ENCODE measurements around the gene TTLL4. TPM values are rescaled to one million over a fixed set of nuclear protein-coding genes. Genes with fewer than 3 reads are reported as not detected.
A peak's percentile ranks its signal among the peaks of the same experiment; 100 is the strongest.

The TTLL4 gene
- total RNA-seq, 1 donor from 2014 or later, result 39.8 TPM

GRCh38 chr2:218781691-218782527 is 71.3 kb downstream of the TTLL4 start, which contains the start of gene CYP27A1:
TSS of gene CYP27A1 (plus strand) at chr2:218782147. CDS start at chr2:218782183, 36 bp downstream.
- H3K27me3 ChIP-seq, result peaks cover 65% of the 10 kb centered on the region

GRCh38 chr2:218782528-218782844 is 71.9 kb downstream of the TTLL4 start:
- Mint-ChIP-seq H3K4me3 (peak overlapping the region; percentile 82), H3K27me3 (ENCODE audit: insufficient read depth, low read depth) (peaks cover 16% of the 10 kb centered on the region), H3K27ac (no peak overlapping the region), H3K36me3 (peaks cover 7% of the 10 kb centered on the region), H3K9me3 (no peaks in the 10 kb centered on the region), H3K4me1 (peaks cover 8% of the 10 kb centered on the region)
- H3F3A ChIP-seq (ENCODE audit: low read depth), result peaks cover 16% of the 10 kb centered on the region
- no peak overlapping the region for H3K9ac ChIP-seq
- TF ChIP-seq EZH2 (IDR thresholded peaks at IDR 0.05) (peak; percentile 47), EZH2phosphoT487 (IDR thresholded peaks at IDR 0.05) (no peak), CTCF (IDR thresholded peaks at IDR 0.05) (no peak)
- H3K9me3 ChIP-seq (ENCODE audit: low read depth), result no peaks in the 10 kb centered on the region
- H3K27ac ChIP-seq, result no peak overlapping the region
- H2AFZ ChIP-seq (replicated peaks), result no peak overlapping the region
- H3K27me3 ChIP-seq, result peaks cover 65% of the 10 kb centered on the region
- DNase-seq (ENCODE audit: low spot score), result no peak
- peak overlapping the region; percentile 94 for H3K4me2 ChIP-seq
- H3K36me3 ChIP-seq, result no peaks in the 10 kb centered on the region
- H3K79me2 ChIP-seq (ENCODE audit: low read depth), result no peaks in the 10 kb centered on the region
- H3K4me3 ChIP-seq, result peak overlapping the region; percentile 57
- H3K4me1 ChIP-seq, result peaks cover 16% of the 10 kb centered on the region
- peaks cover 18% of the 10 kb centered on the region for H4K20me1 ChIP-seq (ENCODE audit: low read depth)

More at GRCh38 chr2:218781691-218782527, 71.3 kb downstream of the TTLL4 start, which contains the start of gene CYP27A1:
- H3K4me3 ChIP-seq, result peak within 1 kb of the TSS; percentile 57
- H3K9me3 Mint-ChIP-seq, result peaks cover 5% of the 10 kb centered on the region
- H3F3A ChIP-seq (ENCODE audit: low read depth), result peaks cover 16% of the 10 kb centered on the region
- H3K4me3 Mint-ChIP-seq, result peak within 1 kb of the TSS; percentile 82
- no peak within 1 kb of the TSS for H3K9ac ChIP-seq
- H3K4me1 ChIP-seq, result peaks cover 16% of the 10 kb centered on the region
- H3K36me3 ChIP-seq, result no peaks in the 10 kb centered on the region
- DNase-seq (ENCODE audit: low spot score), result peak; percentile 71
- H3K79me2 ChIP-seq (ENCODE audit: low read depth), result no peaks in the 10 kb centered on the region
- H4K20me1 ChIP-seq (ENCODE audit: low read depth), result peaks cover 18% of the 10 kb centered on the region
- H3K9me3 ChIP-seq (ENCODE audit: low read depth), result no peaks in the 10 kb centered on the region
- peaks cover 19% of the 10 kb centered on the region for H3K27me3 Mint-ChIP-seq (ENCODE audit: insufficient read depth, low read depth)
- peak within 1 kb of the TSS; percentile 81 for H2AFZ ChIP-seq (replicated peaks)
- peaks cover 8% of the 10 kb centered on the region for H3K4me1 Mint-ChIP-seq
- no peak within 1 kb of the TSS for H3K27ac ChIP-seq
- TF ChIP-seq CTCF (IDR thresholded peaks at IDR 0.05) (no peak), EZH2 (IDR thresholded peaks at IDR 0.05) (peak; percentile 87), EZH2phosphoT487 (IDR thresholded peaks at IDR 0.05) (peak; percentile 69)
- peaks cover 11% of the 10 kb centered on the region for H3K36me3 Mint-ChIP-seq
- H3K4me2 ChIP-seq, result peak within 1 kb of the TSS; percentile 94
- no peak within 1 kb of the TSS for H3K27ac Mint-ChIP-seq

- no peak overlapping the region for H3K27ac ChIP-seq
- Mint-ChIP-seq H3K36me3 (peaks cover 4% of the 10 kb centered on the region), H3K9me3 (no peaks in the 10 kb centered on the region), H3K4me1 (peaks cover 8% of the 10 kb centered on the region), H3K27me3 (ENCODE audit: insufficient read depth, low read depth) (peaks cover 16% of the 10 kb centered on the region), H3K4me3 (no peak overlapping the region), H3K27ac (no peak overlapping the region)
- H4K20me1 ChIP-seq (ENCODE audit: low read depth), result peaks cover 18% of the 10 kb centered on the region
- no peak overlapping the region for H3K4me3 ChIP-seq
- no peak for DNase-seq (ENCODE audit: low spot score)
- peaks cover 65% of the 10 kb centered on the region for H3K27me3 ChIP-seq
- H2AFZ ChIP-seq (replicated peaks), result no peak overlapping the region
- H3K36me3 ChIP-seq, result no peaks in the 10 kb centered on the region
- no peaks in the 10 kb centered on the region for H3K79me2 ChIP-seq (ENCODE audit: low read depth)
- no peak overlapping the region for H3K9ac ChIP-seq
- H3K4me2 ChIP-seq, result no peak overlapping the region
- H3K9me3 ChIP-seq (ENCODE audit: low read depth), result no peaks in the 10 kb centered on the region
- H3K4me1 ChIP-seq, result peaks cover 16% of the 10 kb centered on the region
- TF ChIP-seq CTCF (IDR thresholded peaks at IDR 0.05), result no peak
- no peak for TF ChIP-seq EZH2phosphoT487 (IDR thresholded peaks at IDR 0.05)
- no peak for TF ChIP-seq EZH2 (IDR thresholded peaks at IDR 0.05)
- peaks cover 16% of the 10 kb centered on the region for H3F3A ChIP-seq (ENCODE audit: low read depth)
These were observed 73.1 kb downstream of the TTLL4 start for GRCh38 chr2:218783688-218784087.
